B cell (primary cell): ENCODE data around the gene OTULIN. TPM values are rescaled to one million over a fixed set of nuclear protein-coding genes. Genes with fewer than 3 reads are reported as not detected.

ENCODE experiments used
- ATAC-seq: fragments of 200-7000 bp; cut with Tn5 transposase; one replicate; pipeline ENCODE4 v1.10.0; 2021; ENCODE audit warnings: low read depth, mild to moderate bottlenecking, moderate number of reproducible peaks, moderate library complexity
- CTCF ChIA-PET: fragments of 350-600 bp; sonication (Branson Sonifier 250); formaldehyde crosslinking; loops from one replicate; lab custom pipeline; 2021; ENCODE audit warnings: antibody characterized with exemption, inconsistent platforms; lab: Charles Lee
- POLR2A ChIA-PET: fragments of 350-600 bp; sonication (Branson Sonifier 250); formaldehyde crosslinking; loops from one replicate; lab custom pipeline; 2021; ENCODE audit warnings: antibody characterized with exemption; lab: Charles Lee
- DNase-seq: peaks from one replicate; pipeline ENCODE4 v3.0.0; 2013
- H2AFZ ChIP-seq: 2 replicates; pipeline ENCODE4 v1.6.1; 2012; ENCODE audit warnings: mild to moderate bottlenecking, low read depth, low read length; ENCODE audit not compliant: insufficient read depth, poor library complexity, severe bottlenecking
- H3K27ac ChIP-seq, 2 donors: 1 replicate in 1 of 2; 2 replicates in 1 of 2; pipeline ENCODE4 v1.5.1; 2012 to 2013; ENCODE audit warnings: low read length in 2 of 2, mild to moderate bottlenecking in 2 of 2, moderate library complexity in 1 of 2
- H3K27me3 ChIP-seq, 4 experiments: fragments of 200-600 bp in 1 of 4; sonication (generic) in 1 of 4; replicated peaks in 1 of 4; 1 replicate in 2 of 4; 2 replicates in 2 of 4; pipeline versions ENCODE4 v1.6.1 to v1.7.0; 2013 to 2016; ENCODE audit warnings: low read length in 3 of 4, mild to moderate bottlenecking in 2 of 4, mixed read lengths in 1 of 4, moderate library complexity in 1 of 4; ENCODE audit not compliant: insufficient read depth in 4 of 4, control insufficient read depth in 3 of 4; ENCODE audit errors: control extremely low read depth in 1 of 4
- H3K36me3 ChIP-seq, 2 experiments: replicated peaks in 1 of 2; 1 replicate in 1 of 2; 2 replicates in 1 of 2; pipeline versions ENCODE4 v1.6.1 to v1.7.1; 2013; ENCODE audit warnings: low read length in 1 of 2; ENCODE audit not compliant: insufficient read depth in 2 of 2, control insufficient read depth in 1 of 2; ENCODE audit errors: control extremely low read depth in 1 of 2, extremely low read depth in 1 of 2
- H3K4me1 ChIP-seq, 2 donors: fragments of 200-600 bp in 1 of 2; sonication (generic) in 1 of 2; 1 replicate in 1 of 2; 2 replicates in 1 of 2; pipeline versions ENCODE4 v1.5.1 to v1.6.1; 2013 to 2017; ENCODE audit warnings: low read length in 2 of 2; ENCODE audit not compliant: control insufficient read depth in 2 of 2, insufficient read depth in 2 of 2
- H3K4me2 ChIP-seq: replicated peaks from 2 replicates; pipeline ENCODE3; 2012; ENCODE audit warnings: mild to moderate bottlenecking, low read depth, low read length; ENCODE audit not compliant: poor library complexity, severe bottlenecking
- H3K4me3 ChIP-seq, 5 experiments: fragments of 200-600 bp in 1 of 5; sonication (generic) in 1 of 5; 1 replicate in 3 of 5; 2 replicates in 2 of 5; pipeline versions ENCODE4 v1.5.1 to v1.7.0; 2011 to 2016; ENCODE audit warnings: low read length in 4 of 5, mild to moderate bottlenecking in 4 of 5, low read depth in 2 of 5, control low read depth in 1 of 5, moderate library complexity in 1 of 5; ENCODE audit not compliant: insufficient read depth in 1 of 5; ENCODE audit errors: control extremely low read depth in 1 of 5, extremely low read depth in 1 of 5
- H3K79me2 ChIP-seq: fragments of 200-600 bp; sonication (generic); one replicate; pipeline ENCODE4 v1.6.0; 2016; ENCODE audit warnings: low read length; ENCODE audit not compliant: control insufficient read depth, insufficient read depth
- H3K9ac ChIP-seq: fragments of 200-600 bp; sonication (generic); 2 replicates; pipeline ENCODE4 v1.6.1; 2017; ENCODE audit warnings: mild to moderate bottlenecking, low read length, moderate library complexity
- H3K9me3 ChIP-seq, 3 donors: one replicate each; pipeline versions ENCODE4 v1.6.1 to v1.7.1; 2013; ENCODE audit warnings: low read length in 2 of 3; ENCODE audit not compliant: control insufficient read depth in 2 of 3, insufficient read depth in 1 of 3; ENCODE audit errors: control extremely low read depth in 1 of 3
- H4K20me1 ChIP-seq: 2 replicates; pipeline ENCODE4 v1.6.0; 2012; ENCODE audit warnings: mild to moderate bottlenecking, low read length; ENCODE audit not compliant: insufficient read depth, control insufficient read depth, poor library complexity, severe bottlenecking
- H3K27ac Mint-ChIP-seq: one replicate; pipeline ENCODE4 v1.8.0; 2021; ENCODE audit warnings: mixed read lengths
- H3K27me3 Mint-ChIP-seq: one replicate; pipeline ENCODE4 v1.8.0; 2021; ENCODE audit warnings: mixed read lengths
- H3K4me1 Mint-ChIP-seq: one replicate; pipeline ENCODE4 v1.8.0; 2021; ENCODE audit warnings: mixed read lengths
- H3K4me3 Mint-ChIP-seq: one replicate; pipeline ENCODE4 v1.8.0; 2021; ENCODE audit warnings: mixed read lengths
- H3K9me3 Mint-ChIP-seq: one replicate; pipeline ENCODE4 v1.8.0; 2022; ENCODE audit warnings: mixed read lengths; ENCODE audit not compliant: insufficient read depth
- EZH2 ChIP-seq: IDR thresholded peaks from 2 replicates; pipeline ENCODE4 v1.6.1; 2012; ENCODE audit warnings: borderline replicate concordance, low read depth, mild to moderate bottlenecking, moderate library complexity, low read length; ENCODE audit not compliant: insufficient read depth, poor library complexity, severe bottlenecking
- whole genome bisulfite sequencing: methylation state at CpG from one replicate; pipeline ENCODE4 v1.1.5; 2013; ENCODE audit warnings: missing lambda C conversion rate; ENCODE audit not compliant: insufficient coverage; 5-methylcytosine and 5-hydroxymethylcytosine counted together
- intact Hi-C: fragments of 100-400 bp; cut with micrococcal nuclease; formaldehyde crosslinking; loops from one replicate; pipeline ENCODE4 v1.10.0; 2022
- polyA plus RNA-seq: library from polyadenylated mRNA; depleted of rRNA; stranded (reverse); fragments of >200 nt; gene quantifications from 2 replicates; pipeline ENCODE4 v1.2.3, GENCODE V29; 2012
- total RNA-seq, 2 donors: library from RNA; stranded (reverse); fragments of 120-200 nt in 1 of 2; gene quantifications; 1 replicate in 1 of 2; 2 replicates in 1 of 2; pipeline versions ENCODE4 v1.2.3 to v1.2.4, GENCODE V29; 2013 to 2022
- TF ChIP-seq, protein P1 (sequence below): fragments of 200-600 bp; IDR thresholded peaks from one replicate; pipeline ENCODE4 v1.8.0; 2022; ENCODE audit warnings: antibody characterized with exemption, mild to moderate bottlenecking

The OTULIN gene
- total and polyA plus RNA-seq, 2 donors (not counting 1 experiment from before 2014, with no cell fraction given), result 8.4 to 64.4 TPM

DNA sequence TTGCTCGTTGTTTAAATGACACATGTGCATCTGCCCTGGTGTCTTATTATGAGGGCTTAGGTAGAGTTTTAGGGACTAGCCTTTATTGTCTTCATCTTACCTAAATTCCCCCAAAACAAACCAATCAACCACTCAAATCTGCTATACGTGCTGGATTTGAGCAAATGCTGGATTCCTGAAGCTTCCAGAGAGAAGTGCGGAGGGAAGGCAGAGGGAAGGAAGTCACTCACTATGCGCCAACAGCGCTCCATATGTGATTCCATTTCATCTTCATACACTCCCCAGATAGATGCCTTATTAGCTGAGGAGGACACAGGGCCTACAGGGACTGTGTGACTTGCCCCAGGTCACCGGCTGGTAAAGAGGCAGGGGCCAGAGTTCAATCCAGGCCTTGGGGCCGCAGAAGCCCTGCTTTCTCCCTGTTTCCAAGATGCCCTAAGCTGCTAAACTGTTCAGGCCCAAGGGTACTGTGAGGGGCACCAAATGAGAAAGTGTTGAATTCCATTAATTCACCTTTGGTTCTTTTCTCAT, 63.5 kb downstream of the OTULIN start:
- Mint-ChIP-seq H3K27me3 (no peaks in the 10 kb centered on the region), H3K4me1 (peaks cover 18% of the 10 kb centered on the region), H3K27ac (no peak overlapping the region), H3K4me3 (no peak overlapping the region), H3K9me3 (no peaks in the 10 kb centered on the region)
- DNase-seq (no peak), ATAC-seq (no peak)
- Histone ChIP-seq H3K27me3 (no peaks in the 10 kb centered on the region), H3K9me3 (no peaks in the 10 kb centered on the region), H3K9ac (no peak overlapping the region), H3K27ac (no peak overlapping the region), H2AFZ (no peak overlapping the region), H3K4me3 (no peak overlapping the region), H4K20me1 (no peaks in the 10 kb centered on the region), H3K4me1 (peaks cover 0 to 12% of the 10 kb centered on the region in 2 donors), H3K79me2 (no peaks in the 10 kb centered on the region), H3K4me2 (no peak overlapping the region), H3K36me3 (peaks cover 0 to 4% of the 10 kb centered on the region in 2 experiments)
- ChIA-PET POLR2A (no interaction called here), CTCF (interaction anchor here (0.7 to 15.0 kb wide), 33 partner anchors 9 to 287 kb away, joined by 3 to 201 read pairs (median 5); partner anchors contain the start of gene ANKH)
- WGBS, result 100% methylated on average over 3 of the region's 7 CpGs
- no peak for TF ChIP-seq EZH2
- TF ChIP-seq, protein P1, sequence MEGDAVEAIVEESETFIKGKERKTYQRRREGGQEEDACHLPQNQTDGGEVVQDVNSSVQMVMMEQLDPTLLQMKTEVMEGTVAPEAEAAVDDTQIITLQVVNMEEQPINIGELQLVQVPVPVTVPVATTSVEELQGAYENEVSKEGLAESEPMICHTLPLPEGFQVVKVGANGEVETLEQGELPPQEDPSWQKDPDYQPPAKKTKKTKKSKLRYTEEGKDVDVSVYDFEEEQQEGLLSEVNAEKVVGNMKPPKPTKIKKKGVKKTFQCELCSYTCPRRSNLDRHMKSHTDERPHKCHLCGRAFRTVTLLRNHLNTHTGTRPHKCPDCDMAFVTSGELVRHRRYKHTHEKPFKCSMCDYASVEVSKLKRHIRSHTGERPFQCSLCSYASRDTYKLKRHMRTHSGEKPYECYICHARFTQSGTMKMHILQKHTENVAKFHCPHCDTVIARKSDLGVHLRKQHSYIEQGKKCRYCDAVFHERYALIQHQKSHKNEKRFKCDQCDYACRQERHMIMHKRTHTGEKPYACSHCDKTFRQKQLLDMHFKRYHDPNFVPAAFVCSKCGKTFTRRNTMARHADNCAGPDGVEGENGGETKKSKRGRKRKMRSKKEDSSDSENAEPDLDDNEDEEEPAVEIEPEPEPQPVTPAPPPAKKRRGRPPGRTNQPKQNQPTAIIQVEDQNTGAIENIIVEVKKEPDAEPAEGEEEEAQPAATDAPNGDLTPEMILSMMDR, result no peak
- intact Hi-C loops, result loop anchor here (1.0 to 5.0 kb wide), 5 partner anchors 41 to 286 kb away; no protein-coding TSS in a partner anchor

DNA sequence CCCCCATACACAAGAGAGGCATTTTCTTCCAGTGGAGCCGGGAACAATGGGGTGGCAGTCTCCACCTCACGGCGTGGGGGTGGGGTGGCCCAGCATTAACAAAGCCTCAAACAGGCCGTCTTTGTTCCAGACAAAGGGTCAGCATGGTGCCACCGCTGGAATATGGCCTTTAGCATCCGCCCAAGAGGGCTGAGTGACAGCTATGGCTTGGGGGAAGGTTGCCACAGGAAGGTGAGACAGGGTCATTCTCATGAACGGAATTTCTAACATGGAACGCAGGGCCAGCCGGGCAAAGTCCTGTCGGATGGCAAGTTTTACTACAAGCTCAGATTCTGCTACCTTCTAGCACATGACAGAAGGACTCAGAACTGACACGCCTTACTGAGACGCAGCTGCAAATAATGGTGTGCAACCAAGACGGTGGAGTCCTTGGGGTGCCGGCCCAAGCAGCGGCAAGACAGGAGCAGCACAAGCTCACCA, 64.0 kb downstream of the OTULIN start:
- Mint-ChIP-seq H3K4me3 (no peak overlapping the region), H3K9me3 (no peaks in the 10 kb centered on the region), H3K27ac (no peak overlapping the region), H3K27me3 (no peaks in the 10 kb centered on the region), H3K4me1 (peaks cover 18% of the 10 kb centered on the region)
- intact Hi-C loops, result loop anchor here (5.0 kb wide), 1 partner anchor 41 kb away; no protein-coding TSS in a partner anchor
- WGBS, result 93% methylated on average over 12 of the region's 15 CpGs
- DNase-seq (no peak), ATAC-seq (no peak)
- Histone ChIP-seq H2AFZ (no peak overlapping the region), H3K4me3 (no peak overlapping the region), H4K20me1 (no peaks in the 10 kb centered on the region), H3K4me2 (no peak overlapping the region), H3K27me3 (no peaks in the 10 kb centered on the region), H3K27ac (no peak overlapping the region), H3K9ac (no peak overlapping the region), H3K4me1 (peaks cover 0 to 11% of the 10 kb centered on the region in 2 donors), H3K36me3 (peaks cover 0 to 6% of the 10 kb centered on the region in 2 experiments), H3K9me3 (no peaks in the 10 kb centered on the region), H3K79me2 (no peaks in the 10 kb centered on the region)
- no peak for TF ChIP-seq EZH2
- TF ChIP-seq, protein P1, result no peak
- POLR2A ChIA-PET, result no interaction called here
- CTCF ChIA-PET, result interaction anchor here (0.7 to 15.0 kb wide), 17 partner anchors 9 to 287 kb away, joined by 3 to 201 read pairs (median 12); partner anchors contain the start of gene ANKH
